Stomach (tissue), 4 donors: ENCODE measurements around the gene DOCK4.

Source experiments
- CTCF ChIP-seq, 7 experiments: fragments of 450-650 bp in 4 of 7; fragments of 200-600 bp in 3 of 7; sonication (generic) in 3 of 7; IDR thresholded peaks; one replicate each; pipeline ENCODE4 v1.5.1; 2016 to 2019; ENCODE audit warnings: antibody characterized with exemption in 7 of 7, control low read depth in 2 of 7, mild to moderate bottlenecking in 1 of 7
- POLR2A ChIP-seq, 4 donors: fragments of 450-650 bp; IDR thresholded peaks; one replicate each; pipeline ENCODE4 v1.6.1; 2016; ENCODE audit warnings: antibody characterized with exemption in 4 of 4, control low read depth in 2 of 4, mild to moderate bottlenecking in 1 of 4, moderate library complexity in 1 of 4
- POLR2AphosphoS5 ChIP-seq, 3 donors: sonication (generic); formaldehyde crosslinking; IDR thresholded peaks; one replicate each; pipeline ENCODE4 v1.6.1; 2016; ENCODE audit warnings: antibody characterized with exemption in 3 of 3

- TF ChIP-seq CTCF (IDR thresholded peaks at IDR 0.05), result no peak
- TF ChIP-seq POLR2A (IDR thresholded peaks at IDR 0.05), result no peak
- TF ChIP-seq POLR2AphosphoS5 (IDR thresholded peaks at IDR 0.05), result no peak
Observed at GRCh38 chr7:111878785-111879184, 327.4 kb downstream of the DOCK4 start.
